Measurements from ENCODE around the gene CNTN1. TPM values are rescaled to one million over a fixed set of nuclear protein-coding genes. Genes with fewer than 3 reads are reported as not detected.

Gene CNTN1
- total RNA-seq: not detected

- H3K27ac Mint-ChIP-seq: no peak within 1 kb of the TSS
- peaks cover 0 to 6% of the 10 kb centered on the region in 2 donors for H3K27me3 Mint-ChIP-seq
- H3K4me1 Mint-ChIP-seq (ENCODE audit: low read depth in 2 of 2): no peaks in the 10 kb centered on the region
- H3K36me3 Mint-ChIP-seq: no peaks in the 10 kb centered on the region
- H3K9me3 Mint-ChIP-seq: peaks cover 3% of the 10 kb centered on the region
- no peak within 1 kb of the TSS for H3K4me3 Mint-ChIP-seq
- ATAC-seq: no peak
- no peak for DNase-seq (ENCODE audit: low spot score)
Observed at GRCh38 chr12:40691913-40692764, at the start of gene CNTN1. TSS of gene CNTN1 (plus strand) at chr12:40692439.

GRCh38 chr12:40643506-40643905 lies 48.7 kb upstream of the CNTN1 start:
- Mint-ChIP-seq H3K9me3 (peaks cover 14% of the 10 kb centered on the region), H3K27ac (no peak overlapping the region), H3K36me3 (peaks cover 6% of the 10 kb centered on the region), H3K27me3 (no peaks in the 10 kb centered on the region), H3K4me1 (ENCODE audit: low read depth in 2 of 2) (no peaks in the 10 kb centered on the region), H3K4me3 (no peak overlapping the region)
- DNase-seq (ENCODE audit: low spot score) (no peak), ATAC-seq (no peak)

GRCh38 chr12:40643976-40644375 lies 48.3 kb upstream of the CNTN1 start:
- Mint-ChIP-seq H3K36me3 (peaks cover 6% of the 10 kb centered on the region), H3K27ac (no peak overlapping the region), H3K4me3 (no peak overlapping the region), H3K9me3 (peaks cover 14% of the 10 kb centered on the region), H3K4me1 (ENCODE audit: low read depth in 2 of 2) (no peaks in the 10 kb centered on the region), H3K27me3 (no peaks in the 10 kb centered on the region)
- no peak for ATAC-seq
- no peak for DNase-seq (ENCODE audit: low spot score)

- Mint-ChIP-seq H3K36me3 (peaks cover 6% of the 10 kb centered on the region), H3K9me3 (peaks cover 14% of the 10 kb centered on the region), H3K27ac (no peak overlapping the region), H3K4me3 (no peak overlapping the region), H3K27me3 (no peaks in the 10 kb centered on the region), H3K4me1 (ENCODE audit: low read depth in 2 of 2) (no peaks in the 10 kb centered on the region)
- DNase-seq (ENCODE audit: low spot score): no peak
- no peak for ATAC-seq
Observed at GRCh38 chr12:40644708-40645107, 47.5 kb upstream of the CNTN1 start.

GRCh38 chr12:40645361-40645760 lies 46.9 kb upstream of the CNTN1 start:
- DNase-seq (ENCODE audit: low spot score) (no peak), ATAC-seq (no peak)
- no peak overlapping the region for H3K4me3 Mint-ChIP-seq
- H3K27ac Mint-ChIP-seq: no peak overlapping the region
- no peaks in the 10 kb centered on the region for H3K27me3 Mint-ChIP-seq
- peaks cover 4% of the 10 kb centered on the region for H3K36me3 Mint-ChIP-seq
- no peaks in the 10 kb centered on the region for H3K4me1 Mint-ChIP-seq (ENCODE audit: low read depth in 2 of 2)
- peaks cover 17% of the 10 kb centered on the region for H3K9me3 Mint-ChIP-seq

- Mint-ChIP-seq H3K4me3 (no peak overlapping the region), H3K27ac (no peak overlapping the region), H3K27me3 (no peaks in the 10 kb centered on the region), H3K4me1 (ENCODE audit: low read depth in 2 of 2) (no peaks in the 10 kb centered on the region), H3K9me3 (peaks cover 14% of the 10 kb centered on the region), H3K36me3 (no peaks in the 10 kb centered on the region)
- DNase-seq (ENCODE audit: low spot score) (no peak), ATAC-seq (no peak)
Observed at GRCh38 chr12:40646456-40646855, 45.8 kb upstream of the CNTN1 start.

GRCh38 chr12:40646911-40647310 lies 45.3 kb upstream of the CNTN1 start:
- no peaks in the 10 kb centered on the region for H3K27me3 Mint-ChIP-seq
- DNase-seq (ENCODE audit: low spot score) (no peak), ATAC-seq (no peak)
- H3K4me3 Mint-ChIP-seq: no peak overlapping the region
- no peaks in the 10 kb centered on the region for H3K4me1 Mint-ChIP-seq (ENCODE audit: low read depth in 2 of 2)
- H3K36me3 Mint-ChIP-seq: no peaks in the 10 kb centered on the region
- H3K27ac Mint-ChIP-seq: no peak overlapping the region
- H3K9me3 Mint-ChIP-seq: peaks cover 9% of the 10 kb centered on the region

- no peaks in the 10 kb centered on the region for H3K36me3 Mint-ChIP-seq
- ATAC-seq (no peak), DNase-seq (ENCODE audit: low spot score) (no peak)
- H3K4me1 Mint-ChIP-seq (ENCODE audit: low read depth in 2 of 2): no peaks in the 10 kb centered on the region
- no peaks in the 10 kb centered on the region for H3K27me3 Mint-ChIP-seq
- H3K4me3 Mint-ChIP-seq: no peak overlapping the region
- peaks cover 9% of the 10 kb centered on the region for H3K9me3 Mint-ChIP-seq
- no peak overlapping the region for H3K27ac Mint-ChIP-seq
Observed at GRCh38 chr12:40647651-40648050, 44.6 kb upstream of the CNTN1 start.

GRCh38 chr12:40648519-40648918 lies 43.7 kb upstream of the CNTN1 start:
- H3K4me3 Mint-ChIP-seq: no peak overlapping the region
- H3K4me1 Mint-ChIP-seq (ENCODE audit: low read depth in 2 of 2): no peaks in the 10 kb centered on the region

GRCh38 chr12:40650038-40650704 lies 42.1 kb upstream of the CNTN1 start:
- H3K9me3 Mint-ChIP-seq: peaks cover 9% of the 10 kb centered on the region
- DNase-seq (ENCODE audit: low spot score): no peak
- no peaks in the 10 kb centered on the region for H3K36me3 Mint-ChIP-seq
- no peaks in the 10 kb centered on the region for H3K27me3 Mint-ChIP-seq
- H3K4me3 Mint-ChIP-seq: no peak overlapping the region
- no peaks in the 10 kb centered on the region for H3K4me1 Mint-ChIP-seq (ENCODE audit: low read depth in 2 of 2)
- ATAC-seq: no peak
- H3K27ac Mint-ChIP-seq: no peak overlapping the region

More at GRCh38 chr12:40648519-40648918, 43.7 kb upstream of the CNTN1 start:
- H3K27ac Mint-ChIP-seq: no peak overlapping the region
- peaks cover 9% of the 10 kb centered on the region for H3K9me3 Mint-ChIP-seq
- DNase-seq (ENCODE audit: low spot score) (no peak), ATAC-seq (no peak)
- no peaks in the 10 kb centered on the region for H3K27me3 Mint-ChIP-seq
- H3K36me3 Mint-ChIP-seq: no peaks in the 10 kb centered on the region

GRCh38 chr12:40655451-40655850 lies 36.8 kb upstream of the CNTN1 start:
- Mint-ChIP-seq H3K4me1 (ENCODE audit: low read depth in 2 of 2) (no peaks in the 10 kb centered on the region), H3K9me3 (peaks cover 17% of the 10 kb centered on the region), H3K27ac (no peak overlapping the region), H3K27me3 (no peaks in the 10 kb centered on the region), H3K4me3 (no peak overlapping the region), H3K36me3 (no peaks in the 10 kb centered on the region)
- DNase-seq (ENCODE audit: low spot score) (no peak), ATAC-seq (no peak)

- Mint-ChIP-seq H3K4me1 (ENCODE audit: low read depth in 2 of 2) (no peaks in the 10 kb centered on the region), H3K36me3 (no peaks in the 10 kb centered on the region), H3K4me3 (no peak overlapping the region), H3K27me3 (no peaks in the 10 kb centered on the region), H3K27ac (no peak overlapping the region), H3K9me3 (peaks cover 15% of the 10 kb centered on the region)
- DNase-seq (ENCODE audit: low spot score) (no peak), ATAC-seq (no peak)
Observed at GRCh38 chr12:40662366-40662765, 29.9 kb upstream of the CNTN1 start.

- ATAC-seq: no peak
- H3K27ac Mint-ChIP-seq: no peak overlapping the region
Observed at GRCh38 chr12:40663781-40664180, 28.5 kb upstream of the CNTN1 start.

GRCh38 chr12:40668099-40668529 lies 24.1 kb upstream of the CNTN1 start:
- no peak for ATAC-seq
- Mint-ChIP-seq H3K36me3 (no peaks in the 10 kb centered on the region), H3K27ac (no peak overlapping the region), H3K4me3 (no peak overlapping the region), H3K27me3 (no peaks in the 10 kb centered on the region), H3K4me1 (ENCODE audit: low read depth in 2 of 2) (no peaks in the 10 kb centered on the region), H3K9me3 (peaks cover 10% of the 10 kb centered on the region)
- no peak for DNase-seq (ENCODE audit: low spot score)

More at GRCh38 chr12:40663781-40664180, 28.5 kb upstream of the CNTN1 start:
- no peak for DNase-seq (ENCODE audit: low spot score)
- Mint-ChIP-seq H3K9me3 (peaks cover 10% of the 10 kb centered on the region), H3K27me3 (no peaks in the 10 kb centered on the region), H3K4me1 (ENCODE audit: low read depth in 2 of 2) (no peaks in the 10 kb centered on the region), H3K4me3 (no peak overlapping the region), H3K36me3 (no peaks in the 10 kb centered on the region)

Measured in natural killer cell treated with Interleukin-12 subunit alpha and Interleukin-12 subunit beta and Interleukin-15 and Interleukin-18, amount 100 ng/mL, for 72 hours (primary cell).